GM12865 (cell line): ENCODE data around the gene SYCP3.

Experiments
- DNase-seq: peaks from one replicate; pipeline ENCODE4 v3.0.0; 2010; ENCODE audit warnings: low read depth
- H3K4me3 ChIP-seq: 2 replicates; pipeline ENCODE4 v1.5.1; 2011; ENCODE audit warnings: mild to moderate bottlenecking, low read depth, low read length, control low read depth
- CTCF ChIP-seq: IDR thresholded peaks from 2 replicates; pipeline ENCODE4 v1.5.1; 2011; ENCODE audit warnings: low read length, control low read depth, low read depth, inconsistent platforms; ENCODE audit not compliant: insufficient read depth; ENCODE audit errors: missing control alignments

SYCP3 gene

DNA sequence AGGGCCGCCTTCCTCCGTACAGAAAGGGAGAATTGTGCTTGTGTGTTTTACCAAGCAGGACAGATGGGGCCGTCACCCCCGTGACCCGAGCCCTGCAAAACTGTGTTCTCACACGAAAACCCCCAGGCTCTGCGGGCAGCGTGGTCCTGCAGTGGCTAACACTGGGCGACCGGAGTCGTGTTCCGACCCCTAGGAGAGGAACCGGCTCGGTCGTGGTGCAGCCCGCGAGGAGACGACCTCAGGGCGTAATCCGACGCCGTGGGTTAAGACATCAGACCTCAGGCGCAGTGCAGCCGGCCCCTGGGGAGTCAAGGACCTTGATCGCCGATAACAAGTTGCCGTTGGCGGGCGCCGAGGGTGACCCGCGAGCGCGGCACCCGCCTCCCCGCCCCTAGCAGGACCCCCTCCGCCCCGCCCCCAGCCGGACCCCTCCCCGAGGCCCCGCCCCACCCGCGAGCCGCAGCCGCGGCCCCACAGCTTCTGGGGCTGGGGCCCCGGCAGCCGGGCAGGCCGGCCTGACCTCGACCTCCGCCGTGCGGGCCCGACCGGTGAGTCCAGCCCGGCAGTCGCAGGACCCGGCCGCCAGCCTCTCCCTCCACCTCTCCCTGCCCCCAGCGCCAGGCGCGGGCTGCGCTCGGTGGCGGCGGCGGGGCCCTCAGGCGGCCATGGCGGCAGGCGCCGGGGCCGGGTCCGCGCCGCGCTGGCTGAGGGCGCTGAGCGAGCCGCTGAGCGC lies 41.9 kb downstream of the SYCP3 start, which contains the start of gene CHPT1:
TSS of gene CHPT1 (plus strand) at position 444 of the 733 bp plus-strand sequence. CDS start at position 666, 222 bp downstream.
- DNase-seq, result peak; percentile 76
- H3K4me3 ChIP-seq, result peak within 1 kb of the TSS; percentile 64
- no peak for TF ChIP-seq CTCF

- no peak for TF ChIP-seq CTCF
- DNase-seq, result no peak
- H3K4me3 ChIP-seq, result peak overlapping the region; percentile 64
Observed at GRCh38 chr12:101696251-101697196, 42.7 kb downstream of the SYCP3 start.

DNA sequence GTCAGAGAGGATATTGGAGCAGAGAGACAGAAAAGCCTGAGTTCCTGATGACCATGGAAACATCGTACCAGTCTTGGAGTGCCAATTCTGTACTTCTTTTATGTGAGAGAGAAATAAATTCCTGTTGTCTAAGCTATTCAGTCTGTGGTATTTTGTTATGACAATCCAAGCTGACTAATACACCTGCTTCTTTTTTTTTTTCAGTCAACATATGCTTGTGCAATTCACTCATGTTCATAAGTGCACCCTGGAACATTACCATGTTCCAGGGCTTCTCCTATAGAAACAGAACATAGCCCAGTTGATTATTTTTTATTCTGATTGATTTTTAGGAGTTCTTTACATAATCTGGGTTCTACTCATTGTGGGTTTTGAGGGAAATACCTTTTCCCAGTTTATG lies 43.6 kb downstream of the SYCP3 start:
- no peak for TF ChIP-seq CTCF
- H3K4me3 ChIP-seq, result no peak overlapping the region
- no peak for DNase-seq

DNA sequence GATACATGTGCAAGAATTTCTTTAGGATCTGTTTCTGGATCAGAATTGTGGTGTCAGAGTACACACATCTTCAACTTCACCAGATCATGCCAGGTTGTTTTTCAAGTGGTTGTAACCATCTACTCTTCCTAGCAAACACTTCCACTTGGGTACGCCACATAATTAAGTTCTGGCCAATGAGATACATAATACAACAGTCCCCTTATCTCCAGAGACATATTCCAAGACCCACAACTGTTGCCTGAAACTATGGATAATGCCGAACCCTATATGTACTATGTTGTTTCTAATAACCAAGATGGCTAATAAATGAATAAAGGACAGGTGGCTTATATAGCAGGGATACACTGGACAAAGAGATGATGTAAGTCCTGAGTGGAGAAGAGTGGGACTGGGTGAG lies 44.3 kb downstream of the SYCP3 start:
- TF ChIP-seq CTCF, result no peak
- no peak for DNase-seq
- no peak overlapping the region for H3K4me3 ChIP-seq

DNA sequence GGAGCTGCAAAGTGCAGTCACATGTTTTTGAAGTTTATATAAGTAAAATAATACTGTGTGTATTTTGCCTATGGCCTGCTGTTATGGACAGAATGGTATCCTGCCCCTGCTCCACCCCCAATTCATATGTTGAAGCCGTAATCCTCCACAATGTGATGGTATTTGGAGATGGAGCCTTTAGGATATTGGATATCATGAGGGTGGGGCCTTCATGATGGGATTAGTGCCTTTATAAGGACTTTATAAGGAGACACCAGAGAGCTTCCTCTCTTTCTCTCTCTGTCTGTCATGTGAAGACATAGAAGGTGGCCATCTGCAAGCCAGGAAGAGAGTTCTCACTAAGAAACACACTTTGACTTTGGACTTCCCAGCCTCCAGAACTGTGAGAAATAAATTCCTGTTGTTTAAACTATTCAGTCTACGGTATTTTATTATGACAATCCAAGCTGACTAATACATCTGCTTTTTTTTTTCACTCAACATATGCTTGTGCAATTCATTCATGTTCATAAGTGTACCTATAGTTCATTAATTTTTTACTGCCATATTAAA lies 44.9 kb downstream of the SYCP3 start:
- TF ChIP-seq CTCF, result no peak
- H3K4me3 ChIP-seq, result no peak overlapping the region
- no peak for DNase-seq

DNA sequence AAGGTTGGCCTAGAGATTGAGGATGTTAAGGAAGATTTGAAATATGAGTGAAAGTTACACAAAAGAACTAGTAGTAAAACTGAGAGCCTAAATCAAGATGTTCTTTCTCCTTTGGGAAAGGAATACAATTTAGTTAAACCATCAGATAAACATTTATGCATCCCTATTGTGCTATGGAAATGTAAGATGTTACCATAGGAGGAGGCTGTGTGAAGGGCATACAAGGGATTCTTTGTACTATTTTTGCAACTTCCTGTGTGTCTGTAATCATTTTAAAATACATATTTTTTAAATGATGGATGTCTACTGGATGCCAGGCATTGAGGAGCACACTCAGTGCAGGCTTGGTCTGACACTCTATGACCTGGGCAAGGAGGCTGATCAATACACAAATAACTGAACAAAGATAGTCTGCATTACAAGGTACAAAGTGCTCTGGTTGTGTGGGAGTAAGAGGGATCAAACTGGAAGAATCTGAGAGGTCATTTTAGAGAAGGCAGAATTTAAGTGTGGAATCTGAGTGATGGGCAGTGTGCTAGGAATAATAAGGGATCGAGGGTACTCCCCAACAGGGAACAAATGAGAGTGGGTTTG lies 47.7 kb downstream of the SYCP3 start:
- no peak for TF ChIP-seq CTCF
- H3K4me3 ChIP-seq, result no peak overlapping the region
- DNase-seq, result no peak
